ENCODE data around the gene TP53BP1.
A peak's percentile ranks its signal among the peaks of the same experiment; 100 is the strongest.

GRCh38 chr15:43440721-43441281 is 52.2 kb downstream of the TP53BP1 start:
- TF ChIP-seq POLR2A (IDR thresholded peaks at IDR 0.05) (no peak), CTCF (IDR thresholded peaks at IDR 0.05) (peak in 5 of 6 experiments; percentile 20 to 90 (median 60))
